HL-60 (cell line): ENCODE measurements around the gene LRP5.

Experiments used
- GABPA ChIP-seq: IDR thresholded peaks from 2 replicates; pipeline ENCODE4 v1.6.1; 2012; ENCODE audit warnings: low read depth
- POLR2AphosphoS5 ChIP-seq: IDR thresholded peaks from 2 replicates; pipeline ENCODE4 v1.6.1; 2012; ENCODE audit warnings: low read depth
- REST ChIP-seq: IDR thresholded peaks from 2 replicates; pipeline ENCODE4 v1.6.1; 2012; ENCODE audit warnings: low read depth; ENCODE audit not compliant: insufficient replicate concordance
- SPI1 ChIP-seq: IDR thresholded peaks from 2 replicates; pipeline ENCODE4 v1.6.1; 2012; ENCODE audit warnings: low read depth, mild to moderate bottlenecking, borderline replicate concordance
- TF ChIP-seq, protein P1 (sequence below): IDR thresholded peaks from one replicate; pipeline ENCODE4 v1.5.1; 2011; ENCODE audit warnings: low read length, control low read depth, inconsistent platforms; ENCODE audit not compliant: insufficient read depth

DNA sequence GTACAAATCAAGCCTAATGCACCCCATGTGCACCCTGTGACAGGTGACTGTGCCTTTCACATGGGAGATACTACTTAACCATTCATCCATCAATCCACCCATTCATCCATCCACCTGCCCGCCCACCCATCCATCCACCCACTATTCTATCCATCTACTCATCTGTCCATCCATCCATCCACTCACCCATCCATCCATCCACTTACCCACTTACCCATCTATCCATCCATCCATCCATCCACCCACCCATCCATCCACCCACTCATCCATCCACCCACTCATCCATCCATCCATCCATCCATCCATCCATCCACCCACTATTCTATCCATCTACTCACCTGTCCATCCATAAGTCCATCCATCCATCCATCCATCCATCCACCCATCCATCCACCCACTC is 48.1 kb upstream of the LRP5 start:
- TF ChIP-seq, protein P1, sequence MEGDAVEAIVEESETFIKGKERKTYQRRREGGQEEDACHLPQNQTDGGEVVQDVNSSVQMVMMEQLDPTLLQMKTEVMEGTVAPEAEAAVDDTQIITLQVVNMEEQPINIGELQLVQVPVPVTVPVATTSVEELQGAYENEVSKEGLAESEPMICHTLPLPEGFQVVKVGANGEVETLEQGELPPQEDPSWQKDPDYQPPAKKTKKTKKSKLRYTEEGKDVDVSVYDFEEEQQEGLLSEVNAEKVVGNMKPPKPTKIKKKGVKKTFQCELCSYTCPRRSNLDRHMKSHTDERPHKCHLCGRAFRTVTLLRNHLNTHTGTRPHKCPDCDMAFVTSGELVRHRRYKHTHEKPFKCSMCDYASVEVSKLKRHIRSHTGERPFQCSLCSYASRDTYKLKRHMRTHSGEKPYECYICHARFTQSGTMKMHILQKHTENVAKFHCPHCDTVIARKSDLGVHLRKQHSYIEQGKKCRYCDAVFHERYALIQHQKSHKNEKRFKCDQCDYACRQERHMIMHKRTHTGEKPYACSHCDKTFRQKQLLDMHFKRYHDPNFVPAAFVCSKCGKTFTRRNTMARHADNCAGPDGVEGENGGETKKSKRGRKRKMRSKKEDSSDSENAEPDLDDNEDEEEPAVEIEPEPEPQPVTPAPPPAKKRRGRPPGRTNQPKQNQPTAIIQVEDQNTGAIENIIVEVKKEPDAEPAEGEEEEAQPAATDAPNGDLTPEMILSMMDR: no peak
- TF ChIP-seq GABPA (no peak), REST (no peak), POLR2AphosphoS5 (no peak), SPI1 (no peak)
